LNCAP (cell line): ENCODE results near the gene FAM174A.

ENCODE experiments used
- CTCF ChIP-seq: fragments of 450-650 bp; IDR thresholded peaks from 2 replicates; pipeline ENCODE4 v1.5.1; 2017; ENCODE audit warnings: mild to moderate bottlenecking

FAM174A gene

GRCh38 chr5:100535060-100536005, at the start of gene FAM174A:
FAM174A (plus strand) TSS chr5:100535374; CDS start chr5:100535531, 157 bp downstream.
- no peak for TF ChIP-seq CTCF

- TF ChIP-seq CTCF, result no peak
Measured at GRCh38 chr5:100493996-100494395, 41.2 kb upstream of the FAM174A start.

GRCh38 chr5:100496296-100496695, 38.9 kb upstream of the FAM174A start:
- no peak for TF ChIP-seq CTCF

GRCh38 chr5:100502684-100503083, 32.5 kb upstream of the FAM174A start:
- no peak for TF ChIP-seq CTCF

GRCh38 chr5:100505984-100506670, 29.0 kb upstream of the FAM174A start:
- TF ChIP-seq CTCF, result no peak

GRCh38 chr5:100516285-100516684, 18.9 kb upstream of the FAM174A start:
- TF ChIP-seq CTCF, result no peak

GRCh38 chr5:100517301-100517974, 17.7 kb upstream of the FAM174A start:
- TF ChIP-seq CTCF, result no peak
